ENCODE data around the gene PHKA1. TPM values are rescaled to one million over a fixed set of nuclear protein-coding genes. Genes with fewer than 3 reads are reported as not detected.

PHKA1 gene
- total RNA-seq, 2 experiments from 2014 or later = 0.21 to 0.44 TPM

DNA sequence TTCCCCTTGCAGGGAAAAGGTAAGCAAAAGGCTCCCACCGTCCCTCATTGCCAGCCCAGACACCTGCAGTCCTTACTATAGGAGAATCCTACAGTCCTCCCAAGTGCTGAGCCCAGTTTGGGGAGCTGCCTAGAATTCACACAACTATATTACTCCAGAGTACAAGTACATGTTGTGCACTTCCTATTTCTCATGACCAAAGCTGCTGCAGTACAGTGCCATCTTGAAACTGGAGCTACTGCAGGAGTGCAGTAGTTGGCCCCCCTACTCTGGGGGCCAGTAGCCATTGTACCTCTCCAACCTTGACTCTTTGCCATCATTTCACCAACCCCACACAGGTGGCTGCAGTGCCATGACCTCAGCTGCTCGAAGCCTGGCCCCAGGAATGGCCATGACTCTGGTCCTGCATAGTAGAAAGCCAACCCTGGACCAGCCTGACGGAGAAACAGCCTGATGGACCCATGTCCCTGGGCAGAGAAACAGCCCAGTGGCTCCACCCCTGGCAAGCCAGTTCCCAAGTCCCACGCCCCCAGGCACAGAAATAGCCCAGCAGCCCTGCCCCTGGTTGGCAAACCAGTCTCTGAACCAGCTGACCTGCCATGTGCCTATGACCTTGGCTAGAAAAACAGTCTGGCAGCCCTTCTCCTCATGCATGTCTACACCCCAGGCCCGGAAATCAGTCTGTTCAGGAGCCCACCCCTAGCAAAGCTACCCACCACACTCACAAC lies 51.9 kb downstream of the PHKA1 start:
- DNase-seq (no peak), ATAC-seq (no peak)
- no peaks in the 10 kb centered on the region for H3K9me3 Mint-ChIP-seq (ENCODE audit: insufficient read depth)
- peaks cover 10% of the 10 kb centered on the region for H3K4me1 Mint-ChIP-seq (ENCODE audit: low read depth)
- H3K36me3 Mint-ChIP-seq (ENCODE audit: low read depth) = no peaks in the 10 kb centered on the region
- ChIA-PET CTCF (no interaction called here), POLR2A (no interaction called here)
- no peak overlapping the region for H3K4me3 Mint-ChIP-seq
- H3K27me3 Mint-ChIP-seq (ENCODE audit: low read depth) = no peaks in the 10 kb centered on the region
- no peak overlapping the region for H3K27ac Mint-ChIP-seq

DNA sequence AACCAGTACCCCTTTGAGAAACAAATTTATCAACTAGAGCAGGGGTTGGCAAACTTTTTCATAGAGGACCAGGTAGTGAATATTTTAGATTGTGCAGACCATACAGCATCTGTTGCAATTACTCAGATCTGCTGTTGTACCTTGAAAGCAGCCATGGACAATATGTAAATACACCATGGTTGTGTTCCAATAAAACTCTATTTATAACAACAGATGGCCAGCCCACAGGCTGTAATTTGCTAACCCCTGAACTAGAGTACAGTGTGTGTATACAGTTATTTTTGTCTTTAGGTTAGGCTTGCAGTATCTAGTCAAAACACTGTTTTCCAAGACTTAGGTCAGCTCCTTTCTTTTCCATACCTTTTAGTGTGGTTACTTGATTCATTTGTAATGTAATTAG lies 54.4 kb downstream of the PHKA1 start:
- no peaks in the 10 kb centered on the region for H3K36me3 Mint-ChIP-seq (ENCODE audit: low read depth)
- no peak overlapping the region for H3K4me3 Mint-ChIP-seq
- ATAC-seq (no peak), DNase-seq (no peak)
- H3K4me1 Mint-ChIP-seq (ENCODE audit: low read depth) = peaks cover 10% of the 10 kb centered on the region
- ChIA-PET POLR2A (no interaction called here), CTCF (no interaction called here)
- no peaks in the 10 kb centered on the region for H3K9me3 Mint-ChIP-seq (ENCODE audit: insufficient read depth)
- H3K27me3 Mint-ChIP-seq (ENCODE audit: low read depth) = no peaks in the 10 kb centered on the region
- H3K27ac Mint-ChIP-seq = no peak overlapping the region

DNA sequence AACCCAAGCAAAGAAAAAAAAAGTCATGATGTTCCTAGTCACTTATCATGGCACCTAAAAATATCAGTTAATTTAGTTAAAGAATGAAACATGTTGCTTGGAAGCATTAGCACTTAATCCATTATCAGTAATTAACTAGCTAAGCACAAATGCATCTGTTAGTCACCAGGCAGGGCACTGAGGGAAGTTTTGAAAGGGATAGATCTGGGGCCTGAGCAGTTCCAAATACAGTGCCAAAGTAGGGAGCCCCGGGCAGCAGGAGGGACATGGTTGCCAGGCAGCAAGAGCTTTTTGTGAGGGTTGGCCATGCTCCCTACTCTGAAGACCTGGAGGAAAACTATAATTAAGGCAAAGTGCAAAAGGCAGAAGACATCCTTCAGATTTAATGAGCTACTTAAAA lies 62.0 kb downstream of the PHKA1 start:
- DNase-seq (no peak), ATAC-seq (no peak)
- Mint-ChIP-seq H3K4me3 (no peak overlapping the region), H3K4me1 (ENCODE audit: low read depth) (no peaks in the 10 kb centered on the region), H3K27me3 (ENCODE audit: low read depth) (no peaks in the 10 kb centered on the region), H3K27ac (no peak overlapping the region), H3K9me3 (ENCODE audit: insufficient read depth) (no peaks in the 10 kb centered on the region), H3K36me3 (ENCODE audit: low read depth) (no peaks in the 10 kb centered on the region)
- ChIA-PET CTCF (no interaction called here), POLR2A (no interaction called here)

DNA sequence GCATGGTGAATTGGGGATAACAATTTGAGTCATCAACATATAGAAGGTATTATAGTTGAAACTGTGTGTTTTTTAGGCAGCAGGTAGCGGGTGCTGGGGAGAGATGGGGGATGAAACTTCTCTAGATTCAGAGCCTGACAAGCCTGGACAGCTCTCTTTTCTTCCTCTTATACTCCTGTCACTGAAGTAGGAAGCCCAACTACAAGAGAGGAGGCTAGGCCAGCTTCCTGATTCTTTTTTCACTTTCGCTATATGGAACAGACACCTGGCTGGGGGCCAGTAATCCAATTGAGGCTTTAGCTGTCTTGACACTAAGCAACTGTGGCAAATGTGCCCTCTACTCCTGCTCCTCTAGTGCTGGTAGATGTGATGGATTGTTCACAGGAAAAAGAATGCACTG lies 69.2 kb downstream of the PHKA1 start:
- DNase-seq = no peak
- POLR2A ChIA-PET = no interaction called here
- H3K4me3 Mint-ChIP-seq = no peak overlapping the region

DNA sequence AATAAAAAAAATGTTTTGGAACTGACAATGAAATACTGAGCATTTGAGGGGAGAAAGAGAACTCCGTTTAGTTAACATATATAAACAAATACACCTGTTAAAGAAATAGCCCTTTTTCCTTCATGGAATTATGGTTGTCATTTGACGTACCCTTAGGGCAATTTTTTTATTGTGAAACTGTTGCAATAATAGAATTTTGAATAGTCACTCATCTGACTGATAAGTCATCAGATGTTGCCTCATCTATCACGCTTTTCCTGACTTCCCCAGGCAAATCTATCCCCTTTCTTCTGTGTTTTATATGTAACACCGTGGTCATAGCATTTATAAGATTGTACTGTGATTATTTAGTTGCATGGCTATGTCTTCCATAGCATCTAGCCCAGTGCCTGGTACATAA lies 72.5 kb downstream of the PHKA1 start:
- no peak overlapping the region for H3K4me3 Mint-ChIP-seq
- ATAC-seq = no peak
- no peak overlapping the region for H3K27ac Mint-ChIP-seq
- H3K36me3 Mint-ChIP-seq (ENCODE audit: low read depth) = no peaks in the 10 kb centered on the region
- DNase-seq = no peak
- peaks cover 2% of the 10 kb centered on the region for H3K4me1 Mint-ChIP-seq (ENCODE audit: low read depth)
- POLR2A ChIA-PET = no interaction called here
- CTCF ChIA-PET = no interaction called here
- no peaks in the 10 kb centered on the region for H3K9me3 Mint-ChIP-seq (ENCODE audit: insufficient read depth)
- no peaks in the 10 kb centered on the region for H3K27me3 Mint-ChIP-seq (ENCODE audit: low read depth)

More for the DNA sequence above, 69.2 kb downstream of the PHKA1 start:
- Mint-ChIP-seq H3K27me3 (ENCODE audit: low read depth) (no peaks in the 10 kb centered on the region), H3K27ac (no peak overlapping the region), H3K4me1 (ENCODE audit: low read depth) (peaks cover 2% of the 10 kb centered on the region), H3K9me3 (ENCODE audit: insufficient read depth) (no peaks in the 10 kb centered on the region), H3K36me3 (ENCODE audit: low read depth) (no peaks in the 10 kb centered on the region)
- no peak for ATAC-seq
- CTCF ChIA-PET = no interaction called here

DNA sequence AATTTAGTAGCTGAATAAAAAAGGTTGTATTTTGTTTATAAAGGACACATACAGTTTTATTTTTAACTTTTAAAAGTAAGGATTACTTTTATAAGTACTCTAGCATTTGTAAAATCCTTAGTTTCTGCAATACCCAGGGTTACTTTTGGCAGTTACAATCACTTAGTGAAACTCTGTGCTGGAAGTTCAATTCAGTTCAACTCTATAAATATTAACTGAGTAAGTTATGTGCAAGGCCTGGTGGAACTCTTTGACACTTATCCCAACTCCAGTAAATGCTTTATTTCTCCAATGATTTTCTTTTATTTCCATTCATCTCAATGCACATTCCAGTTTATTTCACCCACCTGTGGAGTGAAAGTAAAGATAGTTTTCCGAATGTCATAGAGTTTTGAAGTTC lies 78.2 kb downstream of the PHKA1 start:
- ChIA-PET CTCF (no interaction called here), POLR2A (no interaction called here)
- H3K4me3 Mint-ChIP-seq = no peak overlapping the region
- no peaks in the 10 kb centered on the region for H3K36me3 Mint-ChIP-seq (ENCODE audit: low read depth)
- ATAC-seq (no peak), DNase-seq (no peak)
- H3K27me3 Mint-ChIP-seq (ENCODE audit: low read depth) = no peaks in the 10 kb centered on the region
- H3K9me3 Mint-ChIP-seq (ENCODE audit: insufficient read depth) = no peaks in the 10 kb centered on the region
- no peak overlapping the region for H3K27ac Mint-ChIP-seq
- no peaks in the 10 kb centered on the region for H3K4me1 Mint-ChIP-seq (ENCODE audit: low read depth)

DNA sequence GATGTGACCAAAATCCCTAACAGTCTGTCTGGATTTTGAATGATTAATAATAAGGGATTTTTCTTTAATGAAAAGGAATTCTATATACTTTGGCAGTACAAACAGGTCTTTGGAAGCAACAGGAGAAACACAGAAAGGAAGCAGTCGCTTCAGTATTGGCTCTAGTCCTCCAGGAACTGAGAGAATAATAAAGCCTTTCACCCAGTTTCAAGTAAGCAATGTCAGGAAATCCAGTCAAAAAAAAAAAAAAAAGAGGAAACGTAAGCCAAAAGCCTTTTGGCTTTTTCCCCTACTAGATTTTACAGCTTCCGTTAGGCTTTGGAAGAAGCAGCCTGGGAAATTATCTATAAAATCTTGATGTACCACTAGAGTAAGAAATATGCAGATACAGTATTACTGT lies 79.8 kb downstream of the PHKA1 start:
- no peak for DNase-seq
- Mint-ChIP-seq H3K4me1 (ENCODE audit: low read depth) (no peaks in the 10 kb centered on the region), H3K36me3 (ENCODE audit: low read depth) (no peaks in the 10 kb centered on the region), H3K9me3 (ENCODE audit: insufficient read depth) (no peaks in the 10 kb centered on the region), H3K27ac (no peak overlapping the region), H3K27me3 (ENCODE audit: low read depth) (no peaks in the 10 kb centered on the region), H3K4me3 (no peak overlapping the region)
- ATAC-seq = no peak
- POLR2A ChIA-PET = no interaction called here
- CTCF ChIA-PET = no interaction called here

DNA sequence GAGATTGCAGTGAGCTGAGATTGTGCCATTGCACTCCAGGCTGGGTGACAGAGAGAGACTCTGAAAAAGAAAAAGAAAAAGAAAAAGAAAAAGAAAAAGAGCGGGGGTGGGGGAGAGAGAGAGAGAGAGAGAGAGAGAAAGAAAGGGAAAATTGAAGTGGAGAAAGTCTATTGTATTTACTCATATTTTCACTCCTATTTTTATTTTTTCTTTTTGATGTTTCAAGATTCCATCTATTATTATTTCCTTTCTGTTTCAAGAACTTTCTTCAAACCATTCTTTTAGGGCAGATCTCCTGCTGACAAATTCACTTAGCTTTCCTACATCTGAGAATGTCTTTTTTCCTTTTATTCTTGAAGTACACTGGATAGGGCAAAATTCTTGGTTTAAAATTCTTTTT lies 83.9 kb downstream of the PHKA1 start:
- H3K27me3 Mint-ChIP-seq (ENCODE audit: low read depth) = no peaks in the 10 kb centered on the region
- ChIA-PET POLR2A (no interaction called here), CTCF (interaction anchor here (0.7 kb wide), 1 partner anchor 70 kb away, joined by 3 read pairs; no protein-coding TSS in a partner anchor)
- H3K4me1 Mint-ChIP-seq (ENCODE audit: low read depth) = no peaks in the 10 kb centered on the region
- no peak for ATAC-seq
- no peak overlapping the region for H3K27ac Mint-ChIP-seq
- H3K36me3 Mint-ChIP-seq (ENCODE audit: low read depth) = no peaks in the 10 kb centered on the region
- no peak for DNase-seq
- no peaks in the 10 kb centered on the region for H3K9me3 Mint-ChIP-seq (ENCODE audit: insufficient read depth)
- H3K4me3 Mint-ChIP-seq = no peak overlapping the region

DNA sequence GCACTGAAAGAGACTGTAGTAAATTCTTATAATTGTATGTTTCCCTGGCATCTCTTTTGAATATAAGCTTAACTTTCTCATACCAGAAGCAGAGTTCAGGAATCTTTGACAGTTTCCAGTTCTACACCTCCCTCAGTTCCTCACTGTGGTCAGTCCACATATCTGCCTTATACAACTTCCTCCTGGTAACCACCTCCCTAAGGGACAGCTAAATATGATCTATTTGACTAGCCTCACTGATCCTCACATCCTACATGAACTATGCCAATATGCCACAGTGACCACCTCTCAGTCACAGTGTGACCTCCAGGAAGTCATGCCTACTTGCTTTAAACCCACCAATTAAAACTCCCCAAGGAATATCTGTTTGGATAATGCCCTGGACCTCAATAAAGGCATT lies 89.9 kb downstream of the PHKA1 start:
- H3K4me1 Mint-ChIP-seq (ENCODE audit: low read depth) = peaks cover 13% of the 10 kb centered on the region
- no peaks in the 10 kb centered on the region for H3K9me3 Mint-ChIP-seq (ENCODE audit: insufficient read depth)
- ChIA-PET CTCF (no interaction called here), POLR2A (no interaction called here)
- peaks cover 2% of the 10 kb centered on the region for H3K36me3 Mint-ChIP-seq (ENCODE audit: low read depth)
- H3K4me3 Mint-ChIP-seq = no peak overlapping the region
- no peaks in the 10 kb centered on the region for H3K27me3 Mint-ChIP-seq (ENCODE audit: low read depth)
- DNase-seq (no peak), ATAC-seq (no peak)
- no peak overlapping the region for H3K27ac Mint-ChIP-seq

DNA sequence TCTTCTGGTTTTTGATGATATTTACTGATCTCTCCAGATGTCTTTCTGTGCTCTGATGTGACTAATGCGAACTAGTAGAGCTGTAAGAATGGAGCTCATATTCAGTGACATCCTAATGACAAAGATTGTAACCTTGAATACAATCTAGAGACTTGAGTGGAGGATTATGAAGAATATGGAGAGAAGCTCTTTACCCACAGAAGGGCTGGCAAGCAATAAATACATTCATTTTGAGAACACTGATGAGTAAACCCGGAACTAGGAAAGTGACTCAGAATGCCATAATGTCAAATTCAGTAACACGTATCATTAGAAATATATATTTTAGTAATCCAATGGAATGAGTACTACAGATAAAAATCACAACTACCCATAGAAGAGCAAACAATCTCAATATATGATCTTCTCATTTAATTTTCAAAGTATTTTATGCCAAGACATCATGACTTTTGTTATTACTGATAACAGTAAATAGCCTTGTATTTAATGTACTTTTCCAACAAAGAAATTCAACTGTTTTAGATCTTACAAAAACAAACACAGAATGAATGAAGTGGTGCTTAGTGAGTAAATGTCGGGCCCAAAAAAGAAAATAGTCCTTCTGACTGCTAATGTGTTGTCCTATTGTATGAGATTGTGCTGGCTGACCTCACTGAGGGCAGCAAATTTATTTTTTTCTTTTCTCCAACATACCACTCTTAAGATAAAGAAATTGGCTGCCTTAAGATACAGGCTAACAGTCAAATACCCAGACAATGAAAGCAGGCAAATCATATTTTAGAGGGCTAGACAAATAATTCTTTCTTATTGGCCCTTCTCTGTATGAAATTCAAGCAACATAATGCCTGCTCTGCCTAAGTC lies 92.3 kb downstream of the PHKA1 start:
- POLR2A ChIA-PET = no interaction called here
- no peak overlapping the region for H3K4me3 Mint-ChIP-seq
- H3K9me3 Mint-ChIP-seq (ENCODE audit: insufficient read depth) = no peaks in the 10 kb centered on the region

DNA sequence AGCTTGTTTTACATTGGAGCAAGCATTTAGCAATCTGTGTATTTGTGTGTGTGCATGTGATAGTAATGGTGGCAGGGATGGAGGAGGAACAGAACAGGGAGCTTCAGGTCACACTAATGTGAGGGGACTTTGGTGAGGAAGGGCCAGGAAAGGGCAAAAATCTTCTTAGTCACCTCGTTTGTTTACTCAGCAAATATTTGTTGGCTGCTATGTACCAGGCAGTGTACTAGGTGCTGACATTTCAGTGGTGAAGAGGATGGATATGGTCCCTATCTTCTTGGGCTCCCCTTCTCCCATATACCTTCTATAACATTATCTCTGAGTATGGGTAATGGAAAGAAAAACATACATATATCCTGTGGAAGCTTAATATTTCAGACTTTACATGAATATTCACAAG lies 92.9 kb downstream of the PHKA1 start:
- no peak overlapping the region for H3K4me3 Mint-ChIP-seq
- H3K27ac Mint-ChIP-seq = no peak overlapping the region

More for the DNA sequence above, 92.3 kb downstream of the PHKA1 start:
- Mint-ChIP-seq H3K27ac (no peak overlapping the region), H3K27me3 (ENCODE audit: low read depth) (no peaks in the 10 kb centered on the region), H3K36me3 (ENCODE audit: low read depth) (peaks cover 2% of the 10 kb centered on the region), H3K4me1 (ENCODE audit: low read depth) (peaks cover 13% of the 10 kb centered on the region)
- DNase-seq (no peak), ATAC-seq (no peak)
- CTCF ChIA-PET = no interaction called here

DNA sequence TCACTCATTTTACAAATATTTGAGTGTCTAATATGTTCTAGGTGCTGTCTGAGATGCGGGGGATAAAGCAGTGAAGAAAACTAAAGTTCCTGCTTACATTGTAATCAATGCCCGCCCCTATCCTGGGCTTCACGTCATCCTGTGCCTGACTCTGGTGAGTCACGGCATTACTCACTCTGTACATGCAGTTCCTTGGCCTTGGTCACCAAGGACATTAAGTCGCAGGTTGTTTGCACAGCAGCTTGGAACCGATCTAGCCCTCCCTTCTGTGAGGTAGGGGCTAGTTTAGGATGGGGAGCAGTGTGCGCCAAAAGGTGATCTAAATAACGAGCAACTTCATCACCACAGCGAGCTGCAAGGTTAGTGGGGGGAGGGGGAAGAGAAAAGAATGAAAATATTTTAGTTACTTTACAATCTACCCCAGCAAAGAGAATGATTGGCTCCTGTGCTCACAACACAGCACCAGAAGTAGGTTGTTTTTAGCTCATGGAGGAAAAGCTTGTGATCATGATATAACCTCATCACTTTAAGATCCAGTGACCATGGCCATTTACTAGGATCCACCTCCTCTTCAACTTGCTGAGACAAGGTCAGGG lies 93.5 kb downstream of the PHKA1 start:
- DNase-seq = no peak
- POLR2A ChIA-PET = no interaction called here

More for the DNA sequence above, 92.9 kb downstream of the PHKA1 start:
- CTCF ChIA-PET = no interaction called here
- Mint-ChIP-seq H3K4me1 (ENCODE audit: low read depth) (peaks cover 13% of the 10 kb centered on the region), H3K9me3 (ENCODE audit: insufficient read depth) (no peaks in the 10 kb centered on the region), H3K36me3 (ENCODE audit: low read depth) (peaks cover 3% of the 10 kb centered on the region), H3K27me3 (ENCODE audit: low read depth) (no peaks in the 10 kb centered on the region)
- no peak for DNase-seq
- POLR2A ChIA-PET = no interaction called here
- ATAC-seq = no peak

More for the DNA sequence above, 93.5 kb downstream of the PHKA1 start:
- Mint-ChIP-seq H3K4me1 (ENCODE audit: low read depth) (peaks cover 13% of the 10 kb centered on the region), H3K4me3 (peak overlapping the region; percentile 23), H3K27me3 (ENCODE audit: low read depth) (no peaks in the 10 kb centered on the region), H3K36me3 (ENCODE audit: low read depth) (peaks cover 3% of the 10 kb centered on the region), H3K27ac (no peak overlapping the region), H3K9me3 (ENCODE audit: insufficient read depth) (no peaks in the 10 kb centered on the region)
- CTCF ChIA-PET = no interaction called here
- ATAC-seq = no peak
